HG03571 (cell line): Measurements from ENCODE around the gene IL5RA.

ENCODE experiments used
- ATAC-seq: cut with Tn5 transposase; IDR thresholded peaks from one replicate; pipeline ENCODE4 v1.9.1; 2021; ENCODE audit not compliant: unreplicated experiment

Gene IL5RA

GRCh38 chr3:3110299-3110630, at the start of gene IL5RA:
IL5RA (minus strand) TSS chr3:3110374; CDS start chr3:3104984, 5,390 bp downstream.
- ATAC-seq, result peak; percentile 58

- no peak for ATAC-seq
These were observed 47.3 kb upstream of the IL5RA start for GRCh38 chr3:3157484-3157883.

- no peak for ATAC-seq
These were observed 44.9 kb upstream of the IL5RA start for GRCh38 chr3:3154879-3155610.

GRCh38 chr3:3151513-3151912, 41.3 kb upstream of the IL5RA start:
- no peak for ATAC-seq

- no peak for ATAC-seq
These were observed 39.4 kb upstream of the IL5RA start for GRCh38 chr3:3149560-3149959.

GRCh38 chr3:3145831-3146230, 35.7 kb upstream of the IL5RA start:
- ATAC-seq, result no peak

- ATAC-seq, result no peak
These were observed 31.8 kb upstream of the IL5RA start for GRCh38 chr3:3141939-3142338.

- no peak for ATAC-seq
These were observed 27.4 kb upstream of the IL5RA start for GRCh38 chr3:3137526-3137925.

- no peak for ATAC-seq
These were observed 24.7 kb upstream of the IL5RA start for GRCh38 chr3:3134750-3135448.

- no peak for ATAC-seq
These were observed 23.3 kb upstream of the IL5RA start for GRCh38 chr3:3133500-3133899.

- no peak for ATAC-seq
These were observed 19.4 kb upstream of the IL5RA start for GRCh38 chr3:3129579-3129978.

GRCh38 chr3:3127432-3128010, 17.3 kb upstream of the IL5RA start:
- no peak for ATAC-seq

GRCh38 chr3:3126477-3127431, 16.6 kb upstream of the IL5RA start, which contains the start of gene TRNT1:
TRNT1 (plus strand) TSS chr3:3126940; CDS start chr3:3129041, 2,101 bp downstream.
- ATAC-seq, result peak; percentile 95

GRCh38 chr3:3125977-3126376, 15.8 kb upstream of the IL5RA start:
- no peak for ATAC-seq

- ATAC-seq, result no peak
These were observed 9.2 kb upstream of the IL5RA start for GRCh38 chr3:3119393-3119851.

- ATAC-seq, result no peak
These were observed 7.5 kb upstream of the IL5RA start for GRCh38 chr3:3117651-3118050.

GRCh38 chr3:3113042-3113709, 3.0 kb upstream of the IL5RA start:
- ATAC-seq, result no peak

- ATAC-seq, result no peak
These were observed 681 bp upstream of the IL5RA start for GRCh38 chr3:3110749-3111361.

- ATAC-seq, result peak; percentile 53
These were observed 521 bp downstream of the IL5RA start for GRCh38 chr3:3109407-3110298.
